ENCODE results near the gene DHRS13.

Gene DHRS13

DNA sequence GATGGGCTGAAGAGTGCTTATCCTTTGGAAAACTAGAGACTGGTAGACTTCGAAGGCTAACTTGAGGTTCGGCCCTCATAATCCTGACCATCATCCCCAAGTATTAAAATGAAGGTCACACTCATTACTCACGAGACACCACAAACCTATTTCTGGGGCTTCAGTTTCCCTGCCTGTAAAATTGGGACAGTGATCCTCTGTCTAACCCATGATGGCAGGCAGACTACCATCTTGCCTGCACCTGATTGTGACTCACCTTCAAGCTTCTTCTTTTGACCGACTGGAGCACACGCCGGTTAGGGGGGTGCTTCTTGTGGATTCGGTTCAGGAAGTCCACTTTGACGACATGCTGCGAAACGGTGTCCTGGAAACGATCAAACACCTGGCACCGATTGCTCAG, 14.2 kb upstream of the DHRS13 start:
- H3K4me1 ChIP-seq = no peaks in the 10 kb centered on the region
- H3K9ac ChIP-seq = no peak overlapping the region
- no peak overlapping the region for H2AFZ ChIP-seq
- peaks cover under 1% of the 10 kb centered on the region for H3K79me2 ChIP-seq
- no peak overlapping the region for H3K27ac ChIP-seq
- H3K9me3 ChIP-seq (ENCODE audit: control insufficient read depth, low read length) = no peaks in the 10 kb centered on the region
- no peak overlapping the region for H3K4me3 ChIP-seq (ENCODE audit: low read depth, low read length)
- TF ChIP-seq, protein P1, sequence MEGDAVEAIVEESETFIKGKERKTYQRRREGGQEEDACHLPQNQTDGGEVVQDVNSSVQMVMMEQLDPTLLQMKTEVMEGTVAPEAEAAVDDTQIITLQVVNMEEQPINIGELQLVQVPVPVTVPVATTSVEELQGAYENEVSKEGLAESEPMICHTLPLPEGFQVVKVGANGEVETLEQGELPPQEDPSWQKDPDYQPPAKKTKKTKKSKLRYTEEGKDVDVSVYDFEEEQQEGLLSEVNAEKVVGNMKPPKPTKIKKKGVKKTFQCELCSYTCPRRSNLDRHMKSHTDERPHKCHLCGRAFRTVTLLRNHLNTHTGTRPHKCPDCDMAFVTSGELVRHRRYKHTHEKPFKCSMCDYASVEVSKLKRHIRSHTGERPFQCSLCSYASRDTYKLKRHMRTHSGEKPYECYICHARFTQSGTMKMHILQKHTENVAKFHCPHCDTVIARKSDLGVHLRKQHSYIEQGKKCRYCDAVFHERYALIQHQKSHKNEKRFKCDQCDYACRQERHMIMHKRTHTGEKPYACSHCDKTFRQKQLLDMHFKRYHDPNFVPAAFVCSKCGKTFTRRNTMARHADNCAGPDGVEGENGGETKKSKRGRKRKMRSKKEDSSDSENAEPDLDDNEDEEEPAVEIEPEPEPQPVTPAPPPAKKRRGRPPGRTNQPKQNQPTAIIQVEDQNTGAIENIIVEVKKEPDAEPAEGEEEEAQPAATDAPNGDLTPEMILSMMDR (IDR thresholded peaks at IDR 0.05) = no peak
- no peaks in the 10 kb centered on the region for H3K36me3 ChIP-seq (ENCODE audit: control insufficient read depth, insufficient read depth, low read length)
- H3K4me2 ChIP-seq (ENCODE audit: low read length) = no peak overlapping the region
- no peaks in the 10 kb centered on the region for H3K27me3 ChIP-seq (ENCODE audit: control insufficient read depth, insufficient read depth, low read length)

DNA sequence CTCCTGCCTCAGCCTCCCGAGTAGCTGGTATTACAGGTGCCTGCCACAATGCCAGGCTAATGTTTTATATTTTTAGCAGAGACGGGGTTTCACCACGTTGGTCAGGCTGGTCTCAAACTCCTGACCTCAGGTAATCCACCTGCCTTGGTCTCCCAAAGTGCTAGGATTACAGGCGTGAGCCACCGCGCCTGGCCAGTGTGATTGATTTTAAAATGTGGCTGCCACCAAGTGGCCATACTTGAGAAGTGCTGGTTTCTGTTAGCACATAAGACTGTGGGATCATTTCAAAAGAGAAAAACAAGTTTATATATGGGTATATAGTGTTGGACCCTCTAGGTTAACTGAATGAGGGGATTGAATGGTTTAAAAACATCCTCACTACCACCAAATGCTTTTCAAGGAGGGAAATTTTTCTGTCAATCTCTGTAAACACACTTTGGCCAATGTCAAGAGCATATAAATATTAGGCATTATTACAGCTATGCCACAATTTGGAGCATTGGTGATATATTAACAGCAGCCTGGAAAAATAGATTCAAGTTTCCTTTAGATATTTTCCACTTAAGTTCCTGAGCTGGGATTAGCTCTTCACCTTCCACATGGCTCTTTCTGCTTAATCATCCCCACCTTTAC, 13.5 kb upstream of the DHRS13 start:
- Histone ChIP-seq H3K9ac (no peak overlapping the region), H3K4me2 (ENCODE audit: low read length) (no peak overlapping the region), H3K27ac (no peak overlapping the region), H3K4me1 (no peaks in the 10 kb centered on the region), H3K4me3 (ENCODE audit: low read depth, low read length) (no peak overlapping the region), H2AFZ (no peak overlapping the region), H3K27me3 (ENCODE audit: control insufficient read depth, insufficient read depth, low read length) (no peaks in the 10 kb centered on the region), H3K36me3 (ENCODE audit: control insufficient read depth, insufficient read depth, low read length) (no peaks in the 10 kb centered on the region), H3K9me3 (ENCODE audit: control insufficient read depth, low read length) (no peaks in the 10 kb centered on the region), H3K79me2 (peaks cover 3% of the 10 kb centered on the region)
- TF ChIP-seq, protein P1 (IDR thresholded peaks at IDR 0.05) = peak; percentile 65

DNA sequence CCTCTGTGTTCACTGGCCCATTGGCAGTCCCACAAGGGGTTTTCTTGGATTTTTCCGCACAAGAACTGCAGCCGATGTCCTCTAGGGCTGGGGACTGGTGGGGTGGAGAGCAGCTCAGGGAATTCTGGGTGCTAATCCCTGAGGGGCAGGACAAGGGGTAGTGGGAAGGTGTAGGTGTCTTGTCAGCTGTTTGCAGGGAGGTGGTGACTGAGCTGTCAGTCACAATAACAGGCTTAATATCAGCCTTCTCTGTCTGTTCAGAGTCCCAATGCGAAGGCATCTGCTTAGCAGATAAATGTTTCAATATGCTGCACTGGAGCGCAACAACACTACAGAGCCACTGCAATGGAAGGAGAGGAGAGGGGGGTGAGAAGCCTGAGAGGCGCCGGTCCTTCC, 10.1 kb upstream of the DHRS13 start:
- no peaks in the 10 kb centered on the region for H3K4me1 ChIP-seq
- no peak overlapping the region for H2AFZ ChIP-seq
- H3K9ac ChIP-seq = no peak overlapping the region
- H3K4me3 ChIP-seq (ENCODE audit: low read depth, low read length) = no peak overlapping the region
- TF ChIP-seq, protein P1 (IDR thresholded peaks at IDR 0.05) = no peak
- no peaks in the 10 kb centered on the region for H3K9me3 ChIP-seq (ENCODE audit: control insufficient read depth, low read length)
- peaks cover 8% of the 10 kb centered on the region for H3K79me2 ChIP-seq
- H3K27me3 ChIP-seq (ENCODE audit: control insufficient read depth, insufficient read depth, low read length) = no peaks in the 10 kb centered on the region
- H3K27ac ChIP-seq = no peak overlapping the region
- no peaks in the 10 kb centered on the region for H3K36me3 ChIP-seq (ENCODE audit: control insufficient read depth, insufficient read depth, low read length)
- no peak overlapping the region for H3K4me2 ChIP-seq (ENCODE audit: low read length)

DNA sequence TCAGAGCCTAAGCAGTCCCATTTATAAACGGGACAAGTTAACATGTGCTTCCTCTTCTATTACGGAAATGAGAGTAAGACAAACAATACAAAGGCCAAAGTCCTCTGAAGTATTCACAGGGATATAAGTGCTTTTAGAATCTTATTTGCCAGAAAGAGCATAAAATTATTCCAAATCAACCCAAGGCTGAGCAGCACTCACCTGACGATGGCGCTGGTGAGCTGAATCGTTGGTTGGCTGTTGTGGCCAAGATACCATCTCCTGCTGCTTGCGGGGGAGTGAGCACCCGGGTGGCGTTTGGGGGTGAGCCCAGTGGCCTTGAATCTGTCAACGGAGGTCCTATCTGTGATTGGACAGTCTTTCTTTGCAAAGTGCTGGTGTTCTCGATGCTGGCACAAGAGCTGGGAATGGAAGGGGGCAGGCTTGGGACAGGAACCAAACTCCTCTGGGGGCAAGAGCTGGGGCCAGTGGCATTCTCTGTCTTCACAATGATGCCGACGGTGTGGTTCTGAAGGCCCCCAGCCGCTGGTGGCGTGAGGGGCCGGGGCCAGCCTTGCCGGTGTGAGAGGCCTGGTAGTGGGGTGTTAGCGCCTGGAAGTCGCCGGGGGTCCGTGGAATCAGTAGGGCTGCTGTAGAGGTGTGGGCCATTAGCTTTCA, 9.5 kb upstream of the DHRS13 start:
- H3K4me1 ChIP-seq = no peaks in the 10 kb centered on the region
- H3K9me3 ChIP-seq (ENCODE audit: control insufficient read depth, low read length) = no peaks in the 10 kb centered on the region
- TF ChIP-seq, protein P1 (IDR thresholded peaks at IDR 0.05) = no peak
- H3K36me3 ChIP-seq (ENCODE audit: control insufficient read depth, insufficient read depth, low read length) = no peaks in the 10 kb centered on the region
- no peak overlapping the region for H3K4me3 ChIP-seq (ENCODE audit: low read depth, low read length)
- peaks cover 8% of the 10 kb centered on the region for H3K79me2 ChIP-seq
- no peak overlapping the region for H2AFZ ChIP-seq
- no peaks in the 10 kb centered on the region for H3K27me3 ChIP-seq (ENCODE audit: control insufficient read depth, insufficient read depth, low read length)
- no peak overlapping the region for H3K9ac ChIP-seq
- no peak overlapping the region for H3K4me2 ChIP-seq (ENCODE audit: low read length)
- H3K27ac ChIP-seq = no peak overlapping the region

All from parathyroid adenoma (tissue), 2 donors.